GM18868 (cell line): ENCODE results near the gene PPFIBP2.
"Not testable (repeated sequence)": the region's sequence is repeated elsewhere in the genome, so short reads cannot be mapped to it uniquely, and the experiment has no call there.

Source experiments
- ATAC-seq: cut with Tn5 transposase; IDR thresholded peaks from one replicate; pipeline ENCODE4 v1.9.1; 2021; ENCODE audit warnings: mild to moderate bottlenecking, moderate library complexity; ENCODE audit not compliant: unreplicated experiment

The PPFIBP2 gene

GRCh38 chr11:7655253-7656217 is 141.7 kb downstream of the PPFIBP2 start:
- no peak for ATAC-seq

GRCh38 chr11:7656704-7657103 is 142.9 kb downstream of the PPFIBP2 start:
- no peak for ATAC-seq

GRCh38 chr11:7657306-7658025 is 143.7 kb downstream of the PPFIBP2 start:
- no peak for ATAC-seq

GRCh38 chr11:7663531-7663930 is 149.7 kb downstream of the PPFIBP2 start:
- not testable (repeated sequence) for ATAC-seq

- no peak for ATAC-seq
Measured at GRCh38 chr11:7664867-7665266, 151.1 kb downstream of the PPFIBP2 start.

- ATAC-seq = peak; percentile 99
Measured at GRCh38 chr11:7665473-7666291, 151.9 kb downstream of the PPFIBP2 start.

GRCh38 chr11:7666292-7666866 is 152.6 kb downstream of the PPFIBP2 start:
- ATAC-seq = no peak

- ATAC-seq = no peak
Measured at GRCh38 chr11:7667460-7667859, 153.7 kb downstream of the PPFIBP2 start.

- no peak for ATAC-seq
Measured at GRCh38 chr11:7668464-7668863, 154.7 kb downstream of the PPFIBP2 start.

- ATAC-seq = no peak
Measured at GRCh38 chr11:7668911-7669310, 155.1 kb downstream of the PPFIBP2 start.

GRCh38 chr11:7670641-7671040 is 156.8 kb downstream of the PPFIBP2 start:
- no peak for ATAC-seq

- ATAC-seq = peak; percentile 65
Measured at GRCh38 chr11:7671347-7672215, 157.8 kb downstream of the PPFIBP2 start.

GRCh38 chr11:7672276-7672959 is 158.6 kb downstream of the PPFIBP2 start:
- peak; percentile 7 for ATAC-seq

- peak; percentile 26 for ATAC-seq
Measured at GRCh38 chr11:7672960-7673723, 159.3 kb downstream of the PPFIBP2 start, which contains the start of gene CYB5R2. Gene CYB5R2 (minus strand): TSS chr11:7673500. CDS start chr11:7672825, 675 bp downstream.

GRCh38 chr11:7673724-7674434 is 160.1 kb downstream of the PPFIBP2 start:
- peak; percentile 42 for ATAC-seq

GRCh38 chr11:7675631-7676030 is 161.8 kb downstream of the PPFIBP2 start:
- no peak for ATAC-seq

GRCh38 chr11:7677071-7677470 is 163.3 kb downstream of the PPFIBP2 start:
- no peak for ATAC-seq

- ATAC-seq = no peak
Measured at GRCh38 chr11:7677796-7678201, 164.0 kb downstream of the PPFIBP2 start.
